ENCODE results near the gene COG1. TPM values are rescaled to one million over a fixed set of nuclear protein-coding genes. Genes with fewer than 3 reads are reported as not detected.
"Not testable (repeated sequence)": the region's sequence is repeated elsewhere in the genome, so short reads cannot be mapped to it uniquely, and the experiment has no call there.

Gene COG1
- total and polyA plus RNA-seq, 2 of the 8 experiments (the other 6 are each of a cell fraction or from before 2014, with no cell fraction given) = 11.0 to 19.5 TPM

- not testable (repeated sequence) for H2BK12ac ChIP-seq (ENCODE audit: low read depth, low read length); H2BK5ac ChIP-seq (ENCODE audit: low read depth, low read length); H3K23me2 ChIP-seq (ENCODE audit: low read depth, low read length); H4K20me1 ChIP-seq (replicated peaks in 1 of 2; ENCODE audit: control insufficient read depth in 1 of 2, insufficient read depth in 2 of 2, low read length in 2 of 2); H3K56ac ChIP-seq (replicated peaks; ENCODE audit: insufficient read length, low read depth, low read length); H3K79me1 ChIP-seq (ENCODE audit: low read depth, low read length); H3K4ac ChIP-seq (replicated peaks; ENCODE audit: insufficient read length, low read depth, low read length); H3K79me2 ChIP-seq (ENCODE audit: control insufficient read depth in 1 of 2, insufficient read depth in 2 of 2, low read length in 2 of 2); H4K8ac ChIP-seq (ENCODE audit: extremely low read depth, insufficient read depth, low read length); H2BK15ac ChIP-seq (ENCODE audit: low read length); H3K18ac ChIP-seq (ENCODE audit: extremely low read depth, low read length); H2BK120ac ChIP-seq (replicated peaks; ENCODE audit: low read depth, low read length); H3K23ac ChIP-seq (ENCODE audit: insufficient read length); H4K5ac ChIP-seq (ENCODE audit: insufficient read length, low read depth, low read length); H3K27me3 ChIP-seq (replicated peaks in 1 of 4; ENCODE audit: control insufficient read depth in 3 of 4, extremely low read depth in 1 of 4, insufficient read depth in 3 of 4, low read length in 3 of 4); H4K91ac ChIP-seq (replicated peaks; ENCODE audit: insufficient read length, low read length); H3K36me3 ChIP-seq (ENCODE audit: control insufficient read depth in 2 of 4, insufficient read depth in 4 of 4, low read length in 3 of 4); H2BK20ac ChIP-seq (ENCODE audit: low read length); H3K4me3 ChIP-seq (ENCODE audit: extremely low read depth in 1 of 4, insufficient read depth in 2 of 4, low read depth in 3 of 4, low read length in 4 of 4); FAIRE-seq; H3K14ac ChIP-seq (ENCODE audit: insufficient read length); DNase-seq (ENCODE audit: low read depth in 1 of 2, low spot score in 2 of 2); H2AFZ ChIP-seq (ENCODE audit: low read length); H3K4me2 ChIP-seq (ENCODE audit: insufficient read depth in 1 of 2, low read depth in 2 of 2, low read length in 2 of 2); H3K9ac ChIP-seq (replicated peaks in 1 of 4; ENCODE audit: extremely low read depth in 1 of 4, low read depth in 3 of 4, low read length in 3 of 4); H3K9me3 ChIP-seq (ENCODE audit: insufficient read depth in 2 of 2, low read depth in 1 of 2, low read length in 1 of 2); H2AK5ac ChIP-seq (ENCODE audit: low read depth, low read length); H3K27ac ChIP-seq (ENCODE audit: low read depth, low read length); H3K4me1 ChIP-seq (replicated peaks in 1 of 4; ENCODE audit: control insufficient read depth in 3 of 4, insufficient read depth in 4 of 4, low read length in 3 of 4)
- 85% methylated on average over 14 of the region's 14 CpGs; no CpG with 5 or more reads in 1 of the 2 experiments for WGBS, 2 experiments (ENCODE audit: extremely low coverage in 1 of 2, insufficient coverage in 1 of 2, insufficient read length in 1 of 2, insufficient replicate concordance in 2 of 2, low coverage in 1 of 2, low lambda C conversion rate in 2 of 2, missing lambda C conversion rate in 1 of 2)
- CTCF ChIA-PET (ENCODE audit: partially characterized antibody) = interaction anchor here (0.6 to 1.5 kb wide), 5 partner anchors 93 to 426 kb away, joined by 3 read pairs; no protein-coding TSS in a partner anchor
- POLR2A ChIA-PET (ENCODE audit: partially characterized antibody) = interaction anchor here (1.6 kb wide), 1 partner anchor 13 kb away, joined by 5 read pairs; no protein-coding TSS in a partner anchor
Measured at GRCh38 chr17:73150622-73151300, 42.1 kb upstream of the COG1 start.
